HepG2 (cell line): Measurements from ENCODE around the gene GPN2. TPM values are rescaled to one million over a fixed set of nuclear protein-coding genes. Genes with fewer than 3 reads are reported as not detected.

ENCODE experiments used
- ATAC-seq: fragments of 200-7000 bp; cut with Tn5 transposase; 3 replicates; pipeline ENCODE4 v1.9.1; 2020; ENCODE audit warnings: mild to moderate bottlenecking, moderate library complexity
- BruUV-seq: library from RNA; stranded (reverse); fragments of 400-500 nt; replicated peaks from 2 replicates; lab custom pipeline; 2021; lab: Mats Ljungman, UMichigan
- CTCF ChIA-PET: fragments of 300-600 bp; formaldehyde crosslinking; extraction: SDS; loops from one replicate; lab custom pipeline; 2021; ENCODE audit warnings: low total read pairs, inconsistent platforms, low intra/inter-chr PET ratio; lab: Yijun Ruan, JAX
- POLR2A ChIA-PET: fragments of 350-600 bp; sonication (Branson Sonifier 250); formaldehyde crosslinking; loops from one replicate; lab custom pipeline; 2020; ENCODE audit warnings: antibody characterized with exemption, inconsistent platforms; lab: Yijun Ruan, JAX
- DNase-seq: peaks from one replicate; pipeline ENCODE4 v3.0.0-alpha.2; 2015; ENCODE audit warnings: low spot score
- FAIRE-seq: peaks from 3 replicates; lab custom pipeline; 2011; peaks lifted over from hg19 to GRCh38; lab: Jason Lieb, UNC
- H2AFZ ChIP-seq: one replicate; pipeline ENCODE4 v1.6.1; 2011; ENCODE audit warnings: low read length, inconsistent platforms
- H3K27ac ChIP-seq: fragments of 300-600 bp; 3 replicates; pipeline ENCODE4 v1.8.0; 2011; ENCODE audit warnings: mixed run types, mild to moderate bottlenecking, mixed read lengths, low read length, inconsistent platforms; ENCODE audit not compliant: insufficient read depth; ENCODE audit errors: extremely low read length
- H3K27me3 ChIP-seq, 2 experiments: fragments of 200-600 bp in 1 of 2; 2 replicates in 1 of 2; 3 replicates in 1 of 2; pipeline versions ENCODE4 v1.6.0 to v1.8.0; 2011; ENCODE audit warnings: low read length in 2 of 2, mild to moderate bottlenecking in 2 of 2, moderate library complexity in 2 of 2, inconsistent platforms in 1 of 2; ENCODE audit not compliant: insufficient read depth in 2 of 2, control insufficient read depth in 1 of 2
- H3K36me3 ChIP-seq, 2 experiments: fragments of 200-600 bp in 1 of 2; replicated peaks in 1 of 2; 2 replicates in 1 of 2; 3 replicates in 1 of 2; pipeline versions ENCODE4 v1.5.1 to v1.8.0; 2011; ENCODE audit warnings: low read length in 2 of 2, inconsistent platforms in 1 of 2; ENCODE audit not compliant: insufficient read depth in 2 of 2, control insufficient read depth in 1 of 2
- H3K4me1 ChIP-seq: 2 replicates; pipeline ENCODE4 v1.5.1; 2012; ENCODE audit warnings: low read length, inconsistent platforms; ENCODE audit not compliant: insufficient read depth
- H3K4me2 ChIP-seq: 2 replicates; pipeline ENCODE4 v1.6.0; 2011; ENCODE audit warnings: low read depth, low read length, inconsistent platforms
- H3K4me3 ChIP-seq, 3 experiments: fragments of 200-600 bp in 1 of 3; sonication (generic), shearing (Covaris generic) in 1 of 3; replicated peaks in 1 of 3; 2 replicates each; pipeline ENCODE4 v1.5.1; 2011 to 2016; ENCODE audit warnings: low read length in 3 of 3, inconsistent platforms in 2 of 3, low read depth in 2 of 3, mild to moderate bottlenecking in 2 of 3, control low read depth in 1 of 3, mixed read lengths in 1 of 3; ENCODE audit not compliant: insufficient read depth in 1 of 3
- H3K79me2 ChIP-seq: one replicate; pipeline ENCODE4 v1.6.1; 2011; ENCODE audit warnings: low read length, inconsistent platforms; ENCODE audit not compliant: insufficient read depth
- H3K9ac ChIP-seq: 2 replicates; pipeline ENCODE4 v1.6.0; 2011; ENCODE audit warnings: mild to moderate bottlenecking, low read depth, low read length, inconsistent platforms; ENCODE audit not compliant: insufficient read depth
- H3K9me3 ChIP-seq: 2 replicates; pipeline ENCODE4 v1.5.1; 2012; ENCODE audit warnings: mild to moderate bottlenecking, low read length
- H4K20me1 ChIP-seq: 2 replicates; pipeline ENCODE4 v1.6.0; 2011; ENCODE audit warnings: inconsistent platforms, mild to moderate bottlenecking, low read length, moderate library complexity; ENCODE audit not compliant: insufficient read depth
- AGO2 ChIP-seq: fragments of 200-400 bp; formaldehyde crosslinking; optimal IDR thresholded peaks from 2 replicates; pipeline ENCODE3; 2017; ENCODE audit warnings: mild to moderate bottlenecking, low read depth, low read length, moderate library complexity
- AHR ChIP-seq: IDR thresholded peaks from 2 replicates; pipeline ENCODE4 v1.6.1; 2018; ENCODE audit warnings: missing genetic modification reagents, missing compliant biosample characterization
- ATF7 ChIP-seq, 2 experiments: fragments of 450-650 bp in 1 of 2; sonication (generic) in 1 of 2; formaldehyde crosslinking in 1 of 2; IDR thresholded peaks; 2 replicates each; pipeline versions ENCODE4 v1.4.0 to v1.6.1; 2016 to 2020; ENCODE audit warnings: antibody characterized with exemption in 1 of 2, mild to moderate bottlenecking in 1 of 2, missing genetic modification reagents in 1 of 2
- BRF2 ChIP-seq: sonication (generic); formaldehyde crosslinking; IDR thresholded peaks from 2 replicates; pipeline ENCODE4 v1.8.1; 2022; ENCODE audit warnings: mild to moderate bottlenecking, missing genetic modification reagents
- CTCF ChIP-seq: sonication (generic); formaldehyde crosslinking; IDR thresholded peaks from 2 replicates; pipeline ENCODE4 v1.5.0; 2020; ENCODE audit warnings: mild to moderate bottlenecking, missing genetic modification reagents, moderate library complexity
- HDAC1 ChIP-seq: sonication (generic); formaldehyde crosslinking; IDR thresholded peaks from 2 replicates; pipeline ENCODE4 v1.5.1; 2020; ENCODE audit warnings: mild to moderate bottlenecking, missing genetic modification reagents
- HDAC2 ChIP-seq: sonication (generic); formaldehyde crosslinking; IDR thresholded peaks from 2 replicates; pipeline ENCODE4 v1.4.0; 2020; ENCODE audit warnings: missing genetic modification reagents
- KAT8 ChIP-seq: IDR thresholded peaks from 2 replicates; pipeline ENCODE4 v1.6.1; 2016; ENCODE audit warnings: missing genetic modification reagents, missing compliant biosample characterization
- KLF11 ChIP-seq: IDR thresholded peaks from 2 replicates; pipeline ENCODE4 v1.6.1; 2016; ENCODE audit warnings: missing compliant biosample characterization
- MTF2 ChIP-seq: sonication (generic); formaldehyde crosslinking; IDR thresholded peaks from 2 replicates; pipeline ENCODE4 v1.5.0; 2020; ENCODE audit warnings: missing genetic modification reagents, borderline replicate concordance
- NCOA5 ChIP-seq: sonication (generic); formaldehyde crosslinking; IDR thresholded peaks from 2 replicates; pipeline ENCODE4 v1.4.0; 2020; ENCODE audit warnings: missing genetic modification reagents
- POGZ ChIP-seq: sonication (generic); formaldehyde crosslinking; IDR thresholded peaks from 2 replicates; pipeline ENCODE4 v1.4.0; 2020; ENCODE audit warnings: mild to moderate bottlenecking, missing genetic modification reagents
- POLR2G ChIP-seq: fragments of 200-400 bp; formaldehyde crosslinking; IDR thresholded peaks from 2 replicates; pipeline ENCODE4 v1.6.1; 2018; ENCODE audit warnings: mild to moderate bottlenecking, low read depth, low read length, moderate library complexity
- REXO4 ChIP-seq: sonication (generic); formaldehyde crosslinking; IDR thresholded peaks from 2 replicates; pipeline ENCODE4 v1.8.0; 2022; ENCODE audit warnings: missing genetic modification reagents, mild to moderate bottlenecking, borderline replicate concordance
- TARDBP ChIP-seq: sonication (generic); formaldehyde crosslinking; IDR thresholded peaks from 2 replicates; pipeline ENCODE4 v1.8.0; 2022; ENCODE audit warnings: mild to moderate bottlenecking, missing genetic modification reagents
- TEF ChIP-seq: sonication (generic); formaldehyde crosslinking; IDR thresholded peaks from 2 replicates; pipeline ENCODE4 v1.5.0; 2020; ENCODE audit warnings: missing genetic modification reagents
- ZNF10 ChIP-seq: sonication (generic); formaldehyde crosslinking; IDR thresholded peaks from 2 replicates; pipeline ENCODE4 v1.4.0; 2020; ENCODE audit warnings: mild to moderate bottlenecking, low read depth, missing genetic modification reagents, borderline replicate concordance
- ZNF101 ChIP-seq: sonication (generic); formaldehyde crosslinking; IDR thresholded peaks from 2 replicates; pipeline ENCODE4 v1.4.0; 2020; ENCODE audit warnings: mild to moderate bottlenecking, low read depth, missing genetic modification reagents, borderline replicate concordance
- ZNF432 ChIP-seq: sonication (generic); formaldehyde crosslinking; IDR thresholded peaks from 2 replicates; pipeline ENCODE4 v1.5.0; 2020; ENCODE audit warnings: missing genetic modification reagents, mild to moderate bottlenecking, borderline replicate concordance
- WGBS: methylation state at CpG from one replicate; pipeline ENCODE4 v1.1.6; 2017; ENCODE audit warnings: low lambda C conversion rate; 5-methylcytosine and 5-hydroxymethylcytosine counted together
- in situ Hi-C: cut with HindIII; loops from 2 replicates; pipeline ENCODE4 v1.10.0; 2017; ENCODE audit warnings: low pct_unique_long_range_greater_than_20kb; ENCODE audit not compliant: extremely low pct_ligation_motif_present
- intact Hi-C: fragments of 100-400 bp; cut with micrococcal nuclease; formaldehyde crosslinking; loops from one replicate; pipeline ENCODE4 v1.10.0; 2022; ENCODE audit not compliant: unreplicated experiment
- polyA plus RNA-seq, 8 experiments: library from polyadenylated mRNA; depleted of rRNA in 3 of 8; stranded (reverse) in 7 of 8; unstranded in 1 of 8; fragments of >200 nt; fragmentation: Illumina TruSeq in 4 of 8; extraction: Trizol in 4 of 8; gene quantifications; 2 replicates each; pipeline versions ENCODE4 v1.2.1 to v1.2.3, GENCODE V29; 2011 to 2016; ENCODE audit warnings: low read depth in 4 of 8, missing spikeins in 1 of 8, mixed read lengths in 1 of 8; ENCODE audit not compliant: insufficient read depth in 1 of 8
- total RNA-seq, 5 experiments: library from RNA; depleted of rRNA; stranded (reverse); fragments of >200 nt; fragmentation: Illumina TruSeq; extraction: Trizol; gene quantifications; 2 replicates each; pipeline ENCODE4 v1.2.3, GENCODE V29; 2016; ENCODE audit warnings: low read depth in 1 of 5

The GPN2 gene
- total and polyA plus RNA-seq, 2 of the 13 experiments (the other 11 are each of a cell fraction or from before 2014, with no cell fraction given), result 19.3 to 38.9 TPM

DNA sequence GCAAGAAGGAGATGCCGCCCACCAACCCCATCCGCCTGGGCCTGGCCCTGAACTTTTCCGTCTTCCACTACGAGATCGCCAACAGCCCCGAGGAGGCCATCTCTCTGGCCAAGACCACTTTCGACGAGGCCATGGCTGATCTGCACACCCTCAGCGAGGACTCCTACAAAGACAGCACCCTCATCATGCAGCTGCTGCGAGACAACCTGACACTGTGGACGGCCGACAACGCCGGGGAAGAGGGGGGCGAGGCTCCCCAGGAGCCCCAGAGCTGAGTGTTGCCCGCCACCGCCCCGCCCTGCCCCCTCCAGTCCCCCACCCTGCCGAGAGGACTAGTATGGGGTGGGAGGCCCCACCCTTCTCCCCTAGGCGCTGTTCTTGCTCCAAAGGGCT lies 26.4 kb downstream of the GPN2 start:
- peak overlapping the region; percentile 44; the same call in 1 of the 2 replicates for H3K9ac ChIP-seq
- no peak overlapping the region for H3K27ac ChIP-seq
- no peaks in the 10 kb centered on the region for H3K27me3 ChIP-seq
- TF ChIP-seq ZNF101 (CRISPR knock-in tag), result no peak
- no peak for TF ChIP-seq POLR2G
- no peak for TF ChIP-seq AGO2
- no peak for TF ChIP-seq CTCF
- TF ChIP-seq POGZ (CRISPR knock-in tag), result no peak
- TF ChIP-seq ZNF432, result no peak
- TF ChIP-seq MTF2 (CRISPR knock-in tag), result no peak
- no peak for TF ChIP-seq KAT8 (CRISPR knock-in tag)
- no peak for TF ChIP-seq HDAC2 (CRISPR knock-in tag)
- TF ChIP-seq BRF2 (CRISPR knock-in tag), result no peak
- no peak for TF ChIP-seq ZNF10
- no peak for TF ChIP-seq HDAC1
- TF ChIP-seq AHR (CRISPR knock-in tag), result no peak
- TF ChIP-seq REXO4 (CRISPR knock-in tag), result no peak
- no peak for TF ChIP-seq NCOA5 (CRISPR knock-in tag)
- TF ChIP-seq TEF (CRISPR knock-in tag), result no peak
- TF ChIP-seq ATF7 (IDR thresholded peaks at IDR 0.05), result no peak
- TF ChIP-seq ATF7 (CRISPR knock-in tag; IDR thresholded peaks at IDR 0.05), result no peak
- no peak for TF ChIP-seq TARDBP (CRISPR knock-in tag)
- no peak for TF ChIP-seq KLF11 (CRISPR knock-in tag)
- TF ChIP-seq, all 625 proteins: peak for 0
- no TSS peak for BruUV-seq
- Histone ChIP-seq H3K4me3 (peak overlapping the region; percentile 61 to 72 (median 65)), H3K4me2 (peak overlapping the region; percentile 99), H4K20me1 (no peaks in the 10 kb centered on the region), H3K36me3 (no peaks in the 10 kb centered on the region), H2AFZ (no peak overlapping the region), H3K9me3 (no peaks in the 10 kb centered on the region), H3K79me2 (no peaks in the 10 kb centered on the region), H3K4me1 (peaks cover 60% of the 10 kb centered on the region)
- ATAC-seq, result no peak
- intact Hi-C loops, result no loop called here
- in situ Hi-C loops, result no loop called here
- 44% methylated on average over 15 of the region's 20 CpGs for WGBS
- ChIA-PET CTCF (no interaction called here), POLR2A (interaction anchor here (0.5 to 2.1 kb wide), 5 partner anchors 14 to 128 kb away, joined by 3 to 17 read pairs (median 5); partner anchors contain the start of genes GPN2 and ZDHHC18)
- no peak for FAIRE-seq
- DNase-seq, result no peak
